Measurements from ENCODE around the gene NPM3.

NPM3 gene

GRCh38 chr10:101782811-101783735, at the start of gene NPM3:
TSS of gene NPM3 (minus strand) at chr10:101783446. CDS start at chr10:101783390, 56 bp downstream.
- peak; percentile 86 for DNase-seq (ENCODE audit: low spot score)

- DNase-seq (ENCODE audit: low spot score): no peak
Observed at GRCh38 chr10:101832325-101832771, 49.1 kb upstream of the NPM3 start.

- DNase-seq (ENCODE audit: low spot score): no peak
Observed at GRCh38 chr10:101831169-101831811, 48.0 kb upstream of the NPM3 start.

GRCh38 chr10:101830322-101831168, 47.3 kb upstream of the NPM3 start:
- DNase-seq (ENCODE audit: low spot score): peak; percentile 88

- peak; percentile 87 for DNase-seq (ENCODE audit: low spot score)
Observed at GRCh38 chr10:101829561-101830315, 46.5 kb upstream of the NPM3 start.

GRCh38 chr10:101828766-101829551, 45.7 kb upstream of the NPM3 start:
- peak; percentile 57 for DNase-seq (ENCODE audit: low spot score)

- DNase-seq (ENCODE audit: low spot score): no peak
Observed at GRCh38 chr10:101827919-101828600, 44.8 kb upstream of the NPM3 start.

- DNase-seq (ENCODE audit: low spot score): no peak
Observed at GRCh38 chr10:101826852-101827434, 43.7 kb upstream of the NPM3 start.

- no peak for DNase-seq (ENCODE audit: low spot score)
Observed at GRCh38 chr10:101824736-101825135, 41.5 kb upstream of the NPM3 start.

- DNase-seq (ENCODE audit: low spot score): no peak
Observed at GRCh38 chr10:101818872-101819633, 35.8 kb upstream of the NPM3 start.

GRCh38 chr10:101818119-101818871, 35.0 kb upstream of the NPM3 start, which contains the start of gene OGA:
TSS of gene OGA (minus strand) at chr10:101818444. CDS start at chr10:101818022, 422 bp downstream.
- peak; percentile 86 for DNase-seq (ENCODE audit: low spot score)

GRCh38 chr10:101817337-101818118, 34.3 kb upstream of the NPM3 start:
- DNase-seq (ENCODE audit: low spot score): peak; percentile 66

- DNase-seq (ENCODE audit: low spot score): no peak
Observed at GRCh38 chr10:101816913-101817336, 33.7 kb upstream of the NPM3 start.

GRCh38 chr10:101816376-101816775, 33.1 kb upstream of the NPM3 start:
- no peak for DNase-seq (ENCODE audit: low spot score)

GRCh38 chr10:101814466-101815071, 31.3 kb upstream of the NPM3 start:
- DNase-seq (ENCODE audit: low spot score): no peak

- peak; percentile 21 for DNase-seq (ENCODE audit: low spot score)
Observed at GRCh38 chr10:101812606-101813005, 29.4 kb upstream of the NPM3 start.

- no peak for DNase-seq (ENCODE audit: low spot score)
Observed at GRCh38 chr10:101807158-101807557, 23.9 kb upstream of the NPM3 start.
